ENCODE measurements around the gene ABRACL. TPM values are rescaled to one million over a fixed set of nuclear protein-coding genes. Genes with fewer than 3 reads are reported as not detected.
A peak's percentile ranks its signal among the peaks of the same experiment; 100 is the strongest.

ABRACL gene
- polyA plus RNA-seq, 1 experiment: 56.4 TPM

- DNase-seq (ENCODE audit: low read depth, low spot score): no peak
- peak overlapping the region; percentile 85 for H3K4me3 ChIP-seq (ENCODE audit: low read depth, low read length)
- ChIA-PET POLR2A (interaction anchor here (0.9 to 1.5 kb wide), 3 partner anchors 13 to 181 kb away, joined by 3 to 5 read pairs (median 3); no protein-coding TSS in a partner anchor), CTCF (interaction anchor here (1.5 to 6.5 kb wide), 3 partner anchors 15 to 378 kb away, joined by 4 to 86 read pairs (median 4); no protein-coding TSS in a partner anchor)
- no peak overlapping the region for H3K27ac ChIP-seq (ENCODE audit: low read depth, low read length)
- H3K9me3 ChIP-seq (ENCODE audit: control insufficient read depth, insufficient read depth, low read length): no peaks in the 10 kb centered on the region; the same call in 1 of the 2 replicates
- no peaks in the 10 kb centered on the region for H3K27me3 ChIP-seq (ENCODE audit: control insufficient read depth, insufficient read depth, low read length)
- no peak for TF ChIP-seq CTCF (IDR thresholded peaks at IDR 0.05; ENCODE audit: low read depth, low read length)
Observed at GRCh38 chr6:138986578-138986977, 42.0 kb upstream of the ABRACL start.

- H3K9me3 ChIP-seq (ENCODE audit: control insufficient read depth, insufficient read depth, low read length): no peaks in the 10 kb centered on the region; the same call in 1 of the 2 replicates
- H3K27me3 ChIP-seq (ENCODE audit: control insufficient read depth, insufficient read depth, low read length): no peaks in the 10 kb centered on the region
- no peak for DNase-seq (ENCODE audit: low read depth, low spot score)
- peak overlapping the region; percentile 85 for H3K4me3 ChIP-seq (ENCODE audit: low read depth, low read length)
- ChIA-PET POLR2A (interaction anchor here (0.7 to 1.5 kb wide), 4 partner anchors 13 to 213 kb away, joined by 3 to 5 read pairs (median 3); partner anchors contain the start of gene CCDC28A), CTCF (interaction anchor here (0.8 to 6.5 kb wide), 4 partner anchors 15 to 377 kb away, joined by 4 to 86 read pairs (median 4); no protein-coding TSS in a partner anchor)
- no peak overlapping the region for H3K27ac ChIP-seq (ENCODE audit: low read depth, low read length)
- TF ChIP-seq CTCF (IDR thresholded peaks at IDR 0.05; ENCODE audit: low read depth, low read length): no peak
Observed at GRCh38 chr6:138987080-138987642, 41.4 kb upstream of the ABRACL start.

- no peaks in the 10 kb centered on the region for H3K27me3 ChIP-seq (ENCODE audit: control insufficient read depth, insufficient read depth, low read length)
- peak within 1 kb of the TSS; percentile 52 for H3K27ac ChIP-seq (ENCODE audit: low read depth, low read length)
- ChIA-PET CTCF (interaction anchor here (0.6 to 6.5 kb wide), 23 partner anchors 9 to 558 kb away, joined by 3 to 86 read pairs (median 4); no protein-coding TSS in a partner anchor), POLR2A (interaction anchor here (0.7 to 1.5 kb wide), 3 partner anchors 14 to 214 kb away, joined by 3 to 5 read pairs (median 3); partner anchors contain the start of gene CCDC28A)
- DNase-seq (ENCODE audit: low read depth, low spot score): peak; percentile 61
- H3K4me3 ChIP-seq (ENCODE audit: low read depth, low read length): peak within 1 kb of the TSS; percentile 85
- peak; percentile 82 for TF ChIP-seq CTCF (IDR thresholded peaks at IDR 0.05; ENCODE audit: low read depth, low read length)
- no peaks in the 10 kb centered on the region; the same call in 1 of the 2 replicates for H3K9me3 ChIP-seq (ENCODE audit: control insufficient read depth, insufficient read depth, low read length)
Observed at GRCh38 chr6:138987643-138988468, 40.7 kb upstream of the ABRACL start, which contains the start of gene REPS1. Gene REPS1, minus strand, starts transcription at chr6:138988253. Its CDS starts 571 bp downstream, at chr6:138987682.

GRCh38 chr6:138988469-138988834, 40.1 kb upstream of the ABRACL start:
- Histone ChIP-seq H3K27me3 (ENCODE audit: control insufficient read depth, insufficient read depth, low read length) (no peaks in the 10 kb centered on the region), H3K4me3 (ENCODE audit: low read depth, low read length) (peak overlapping the region; percentile 85), H3K27ac (ENCODE audit: low read depth, low read length) (no peak overlapping the region), H3K9me3 (ENCODE audit: control insufficient read depth, insufficient read depth, low read length) (no peaks in the 10 kb centered on the region; the same call in 1 of the 2 replicates)
- DNase-seq (ENCODE audit: low read depth, low spot score): no peak
- ChIA-PET POLR2A (no interaction called here), CTCF (interaction anchor here (0.6 to 6.5 kb wide), 23 partner anchors 9 to 559 kb away, joined by 3 to 86 read pairs (median 4); no protein-coding TSS in a partner anchor)
- no peak for TF ChIP-seq CTCF (IDR thresholded peaks at IDR 0.05; ENCODE audit: low read depth, low read length)

All from AG04450 (cell line).